ENCODE measurements around the gene PRPF19.

DNA sequence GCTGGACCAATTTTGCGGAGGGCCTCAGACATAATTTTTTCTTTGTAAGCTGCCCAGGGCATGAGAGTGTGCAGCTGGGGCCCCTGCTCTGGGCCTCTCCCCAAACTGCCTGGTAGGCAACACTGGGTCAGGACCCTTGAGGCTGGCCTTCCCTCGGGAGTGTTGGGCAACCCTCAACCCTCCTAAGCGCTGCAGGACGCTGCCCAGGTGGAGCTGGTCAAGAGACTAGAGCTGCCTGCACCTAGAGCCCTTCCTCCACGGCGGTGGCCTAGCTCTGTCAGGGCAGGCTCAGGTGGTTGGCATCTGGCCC lies 17.4 kb upstream of the PRPF19 start:
- no peak for TF ChIP-seq EP300 (IDR thresholded peaks at IDR 0.05)
- TF ChIP-seq, protein P1, sequence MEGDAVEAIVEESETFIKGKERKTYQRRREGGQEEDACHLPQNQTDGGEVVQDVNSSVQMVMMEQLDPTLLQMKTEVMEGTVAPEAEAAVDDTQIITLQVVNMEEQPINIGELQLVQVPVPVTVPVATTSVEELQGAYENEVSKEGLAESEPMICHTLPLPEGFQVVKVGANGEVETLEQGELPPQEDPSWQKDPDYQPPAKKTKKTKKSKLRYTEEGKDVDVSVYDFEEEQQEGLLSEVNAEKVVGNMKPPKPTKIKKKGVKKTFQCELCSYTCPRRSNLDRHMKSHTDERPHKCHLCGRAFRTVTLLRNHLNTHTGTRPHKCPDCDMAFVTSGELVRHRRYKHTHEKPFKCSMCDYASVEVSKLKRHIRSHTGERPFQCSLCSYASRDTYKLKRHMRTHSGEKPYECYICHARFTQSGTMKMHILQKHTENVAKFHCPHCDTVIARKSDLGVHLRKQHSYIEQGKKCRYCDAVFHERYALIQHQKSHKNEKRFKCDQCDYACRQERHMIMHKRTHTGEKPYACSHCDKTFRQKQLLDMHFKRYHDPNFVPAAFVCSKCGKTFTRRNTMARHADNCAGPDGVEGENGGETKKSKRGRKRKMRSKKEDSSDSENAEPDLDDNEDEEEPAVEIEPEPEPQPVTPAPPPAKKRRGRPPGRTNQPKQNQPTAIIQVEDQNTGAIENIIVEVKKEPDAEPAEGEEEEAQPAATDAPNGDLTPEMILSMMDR (IDR thresholded peaks at IDR 0.05) = no peak
- no peak for TF ChIP-seq POLR2AphosphoS5 (IDR thresholded peaks at IDR 0.05)
- no peak for TF ChIP-seq POLR2A (IDR thresholded peaks at IDR 0.05; ENCODE audit: low read depth)

Data from esophagus muscularis mucosa (tissue), 4 donors.